SJCRH30 (cell line): ENCODE measurements around the gene APOBEC3F. TPM values are rescaled to one million over a fixed set of nuclear protein-coding genes. Genes with fewer than 3 reads are reported as not detected.
A peak's percentile ranks its signal among the peaks of the same experiment; 100 is the strongest.
"Not testable (repeated sequence)": the region's sequence is repeated elsewhere in the genome, so short reads cannot be mapped to it uniquely, and the experiment has no call there.

Source experiments
- DNase-seq, 2 experiments: peaks; one replicate each; pipeline ENCODE4 v3.0.0-alpha.2; 2015 to 2020
- H3K27ac ChIP-seq: fragments of 250-450 bp; sonication (Bioruptor Pico); 2 replicates; pipeline ENCODE4 v1.5.1; 2020; ENCODE audit warnings: mild to moderate bottlenecking, moderate library complexity
- H3K27me3 ChIP-seq: fragments of 250-450 bp; sonication (Bioruptor Pico); 2 replicates; pipeline ENCODE4 v1.5.1; 2020; ENCODE audit warnings: mild to moderate bottlenecking, moderate library complexity
- H3K36me3 ChIP-seq: fragments of 250-450 bp; sonication (Bioruptor Pico); 2 replicates; pipeline ENCODE4 v1.5.1; 2020; ENCODE audit warnings: mild to moderate bottlenecking, moderate library complexity
- H3K4me1 ChIP-seq: fragments of 250-450 bp; sonication (Bioruptor Pico); 2 replicates; pipeline ENCODE4 v1.5.1; 2020; ENCODE audit warnings: mild to moderate bottlenecking, moderate library complexity
- H3K4me3 ChIP-seq: fragments of 250-450 bp; sonication (Bioruptor Pico); 2 replicates; pipeline ENCODE4 v1.5.1; 2020; ENCODE audit warnings: mild to moderate bottlenecking, moderate library complexity
- H3K9me3 ChIP-seq: fragments of 250-450 bp; sonication (Bioruptor Pico); replicated peaks from 2 replicates; pipeline ENCODE4 v1.5.1; 2020; ENCODE audit warnings: mild to moderate bottlenecking, moderate library complexity
- total RNA-seq: library from RNA; depleted of rRNA; stranded (reverse); fragments of >200 nt; shearing (Covaris generic); gene quantifications from 2 replicates; pipeline ENCODE4 v1.2.3, GENCODE V29; 2014; rRNA removed

Gene APOBEC3F
- total RNA-seq: not detected in 2 replicates

DNA sequence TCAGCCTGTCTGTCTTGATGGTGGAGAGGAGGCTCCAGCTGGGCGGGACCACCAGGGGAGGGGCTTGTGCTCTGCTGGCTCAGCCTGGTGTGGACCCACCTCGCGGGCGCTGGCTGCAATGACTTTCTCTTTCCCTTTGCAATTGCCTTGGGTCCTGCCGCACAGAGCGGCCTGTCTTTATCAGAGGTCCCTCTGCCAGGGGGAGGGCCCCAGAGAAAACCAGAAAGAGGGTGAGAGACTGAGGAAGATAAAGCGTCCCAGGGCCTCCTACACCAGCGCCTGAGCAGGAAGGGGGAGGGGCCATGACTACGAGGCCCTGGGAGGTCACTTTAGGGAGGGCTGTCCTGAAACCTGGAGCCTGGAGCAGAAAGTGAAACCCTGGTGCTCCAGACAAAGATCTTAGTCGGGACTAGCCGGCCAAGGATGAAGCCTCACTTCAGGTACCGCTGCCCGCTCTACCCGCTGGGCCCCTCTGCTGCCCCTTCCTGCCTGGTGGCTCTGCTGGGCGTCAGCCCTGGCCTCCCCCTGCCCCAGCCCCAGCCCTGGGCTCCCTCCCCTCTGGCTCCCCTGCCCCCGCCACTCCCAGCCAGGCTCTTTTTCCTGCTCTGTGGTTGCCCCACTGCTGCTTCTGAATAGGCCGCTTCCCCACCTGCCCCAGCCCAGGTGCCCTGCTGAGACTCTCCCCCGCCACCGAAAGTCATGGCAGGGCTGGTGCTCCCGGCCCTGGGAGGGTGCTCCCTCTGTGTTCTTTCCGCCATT lies at the start of gene APOBEC3F:
APOBEC3F (plus strand) TSS at position 327 of the 759 bp plus-strand sequence; CDS start at position 424, 97 bp downstream.
- not testable (repeated sequence) for H3K36me3 ChIP-seq, H3K27me3 ChIP-seq, DNase-seq, H3K9me3 ChIP-seq, H3K4me1 ChIP-seq, H3K27ac ChIP-seq
- peak within 1 kb of the TSS; percentile 31 for H3K4me3 ChIP-seq

DNA sequence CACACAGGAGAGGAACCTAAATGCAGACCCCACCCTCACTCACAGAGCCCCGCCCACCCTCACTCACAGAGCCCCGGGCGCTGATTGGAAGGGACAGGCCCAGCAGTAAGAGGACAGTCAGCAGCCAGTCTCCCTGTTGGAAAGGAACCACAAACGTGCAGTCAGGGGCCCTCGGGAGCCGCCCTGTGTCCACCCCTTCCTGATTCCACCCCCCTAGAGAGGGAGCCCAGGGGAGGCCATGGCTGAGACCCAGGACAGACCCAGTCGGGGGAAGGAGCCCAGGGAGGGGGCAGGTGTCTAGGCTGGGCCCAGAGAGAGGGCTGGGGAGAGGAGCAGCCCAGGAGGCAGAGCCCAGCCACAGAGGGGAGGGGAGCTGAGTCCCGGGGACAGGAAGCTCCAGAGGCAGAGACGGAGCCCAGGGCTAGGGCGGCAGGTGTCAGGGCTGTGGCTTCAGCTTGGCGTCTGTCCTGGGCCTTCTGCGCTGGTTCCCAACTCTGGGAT lies 47.7 kb upstream of the APOBEC3F start:
- H3K4me1 ChIP-seq, H3K27ac ChIP-seq, H3K36me3 ChIP-seq, H3K9me3 ChIP-seq, H3K27me3 ChIP-seq, H3K4me3 ChIP-seq: not testable (repeated sequence)
- peak; percentile 17 to 33 for DNase-seq

DNA sequence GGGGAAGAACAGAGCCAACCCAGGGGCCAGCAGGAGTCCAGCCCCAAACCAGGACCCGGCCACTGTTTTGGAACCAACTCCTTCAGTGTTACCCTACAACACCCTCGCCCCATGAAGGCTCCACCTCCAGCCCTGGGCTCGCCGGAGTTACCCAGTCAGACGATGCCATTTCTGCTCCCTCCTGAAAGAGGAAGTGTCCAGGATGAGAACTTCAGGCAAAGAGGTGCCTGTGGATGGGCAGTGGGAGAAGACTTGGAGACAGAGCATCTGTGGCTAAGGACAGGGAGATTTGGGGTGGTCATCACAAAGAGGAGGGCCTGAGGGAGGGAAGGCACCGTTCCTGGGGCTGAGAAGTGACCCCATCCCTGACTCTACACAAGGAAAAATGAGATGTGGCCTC lies 44.6 kb upstream of the APOBEC3F start:
- Histone ChIP-seq H3K27me3 (no peaks in the 10 kb centered on the region; the same call in 1 of the 2 replicates), H3K9me3 (no peaks in the 10 kb centered on the region), H3K36me3 (no peaks in the 10 kb centered on the region), H3K4me3 (no peak overlapping the region), H3K4me1 (no peaks in the 10 kb centered on the region), H3K27ac (no peak overlapping the region)
- DNase-seq: no peak

DNA sequence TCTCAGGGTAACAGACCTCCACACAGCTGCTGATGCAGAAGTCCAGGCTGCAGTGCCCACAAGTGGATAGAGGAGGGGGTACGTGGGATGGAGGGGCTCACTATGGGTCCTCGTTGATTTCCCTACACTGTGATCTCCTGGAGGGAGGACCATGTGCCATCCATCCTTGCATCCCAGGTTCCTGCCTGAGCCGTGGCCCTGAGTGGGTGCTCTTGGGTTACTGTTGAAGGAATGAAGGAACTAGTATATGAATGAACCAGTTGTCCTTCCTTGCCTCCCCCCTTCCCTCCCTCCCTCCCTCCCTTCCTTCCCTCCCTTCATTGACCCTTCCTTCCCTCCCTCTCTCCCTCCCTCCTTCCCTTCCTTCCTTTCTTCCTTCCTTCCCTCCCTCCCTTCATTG lies 43.1 kb upstream of the APOBEC3F start:
- Histone ChIP-seq H3K9me3 (no peaks in the 10 kb centered on the region), H3K27me3 (no peaks in the 10 kb centered on the region; the same call in 1 of the 2 replicates), H3K4me1 (no peaks in the 10 kb centered on the region), H3K36me3 (no peaks in the 10 kb centered on the region), H3K4me3 (no peak overlapping the region), H3K27ac (no peak overlapping the region)
- no peak for DNase-seq

DNA sequence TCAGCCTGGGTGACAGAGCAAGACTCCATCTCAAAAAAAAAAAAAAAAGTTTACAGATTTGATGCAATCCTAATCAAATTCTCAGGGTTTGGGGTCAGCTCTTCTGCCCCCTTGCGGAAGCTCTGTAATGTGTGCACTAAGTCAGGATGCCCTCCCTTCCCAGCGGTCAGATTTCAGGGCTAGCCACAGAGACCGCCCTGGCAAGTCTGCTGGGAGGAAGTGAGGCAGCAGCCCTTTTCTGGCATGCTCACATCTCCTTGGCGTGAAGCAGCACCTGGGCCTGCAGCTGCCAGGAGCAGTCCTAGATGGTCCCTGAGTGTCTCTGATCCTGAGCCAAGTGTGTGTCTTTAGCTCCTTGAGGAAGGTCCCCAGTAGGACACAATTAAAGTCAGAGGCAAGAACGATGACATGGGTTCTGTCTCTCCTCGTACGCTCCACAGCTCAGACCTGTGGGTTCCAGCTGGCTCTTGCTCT lies 37.5 kb upstream of the APOBEC3F start:
- Histone ChIP-seq H3K4me3 (no peak overlapping the region), H3K27ac (no peak overlapping the region), H3K4me1 (peaks cover 3% of the 10 kb centered on the region; the same call in 1 of the 2 replicates), H3K27me3 (no peaks in the 10 kb centered on the region), H3K36me3 (no peaks in the 10 kb centered on the region), H3K9me3 (no peaks in the 10 kb centered on the region)
- peak; percentile 66 to 83 for DNase-seq

DNA sequence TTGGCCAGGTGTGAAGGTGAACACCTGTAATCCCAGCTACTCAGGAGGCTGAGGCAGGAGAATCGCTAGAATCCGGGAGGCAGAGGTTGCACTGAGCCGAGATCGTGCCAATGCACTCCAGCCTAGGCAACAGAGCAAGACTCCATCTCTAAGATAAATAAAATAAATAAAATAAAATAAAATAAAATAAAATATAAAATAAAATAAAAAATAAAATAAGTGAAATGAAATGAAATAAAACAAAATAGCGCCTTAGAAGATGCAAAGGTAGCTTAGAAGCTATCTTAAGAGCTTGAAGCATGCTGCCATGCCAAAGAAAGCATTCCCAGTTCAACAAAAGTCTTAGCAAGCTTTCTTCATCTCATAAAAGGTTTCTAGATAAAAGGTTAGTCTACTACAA lies 33.5 kb upstream of the APOBEC3F start:
- Histone ChIP-seq H3K9me3 (no peaks in the 10 kb centered on the region), H3K27ac (no peak overlapping the region), H3K4me3 (no peak overlapping the region), H3K36me3 (no peaks in the 10 kb centered on the region), H3K27me3 (no peaks in the 10 kb centered on the region), H3K4me1 (peaks cover 3% of the 10 kb centered on the region; the same call in 1 of the 2 replicates)
- DNase-seq: no peak

DNA sequence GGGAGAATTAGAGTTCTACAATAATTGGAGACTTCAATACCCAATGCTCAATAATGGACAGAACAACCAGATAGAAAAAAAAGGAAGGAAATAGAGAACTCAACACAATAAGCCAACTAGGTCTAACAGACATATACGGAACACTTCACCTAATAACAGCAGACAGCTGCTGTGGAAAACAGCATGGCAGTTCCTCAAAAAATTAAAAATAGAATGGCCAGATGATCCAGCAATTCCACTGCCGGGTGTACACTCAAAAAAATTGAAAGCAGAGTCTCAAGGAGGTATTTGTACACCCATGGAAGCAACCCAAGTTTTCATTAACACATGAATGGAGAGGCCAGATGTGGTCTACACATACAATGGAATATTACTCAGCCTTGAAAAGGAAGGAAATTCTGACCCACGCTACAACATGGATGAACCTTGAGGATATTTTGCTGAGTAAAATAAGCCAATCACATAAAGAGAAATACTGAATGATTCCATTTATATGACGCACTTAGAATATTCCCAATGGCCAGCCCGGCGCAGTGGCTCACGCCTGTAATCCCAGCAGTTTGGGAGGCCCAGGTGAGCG lies 32.3 kb upstream of the APOBEC3F start:
- not testable (repeated sequence) for H3K9me3 ChIP-seq, H3K4me3 ChIP-seq, H3K36me3 ChIP-seq, H3K4me1 ChIP-seq, H3K27ac ChIP-seq, DNase-seq, H3K27me3 ChIP-seq

DNA sequence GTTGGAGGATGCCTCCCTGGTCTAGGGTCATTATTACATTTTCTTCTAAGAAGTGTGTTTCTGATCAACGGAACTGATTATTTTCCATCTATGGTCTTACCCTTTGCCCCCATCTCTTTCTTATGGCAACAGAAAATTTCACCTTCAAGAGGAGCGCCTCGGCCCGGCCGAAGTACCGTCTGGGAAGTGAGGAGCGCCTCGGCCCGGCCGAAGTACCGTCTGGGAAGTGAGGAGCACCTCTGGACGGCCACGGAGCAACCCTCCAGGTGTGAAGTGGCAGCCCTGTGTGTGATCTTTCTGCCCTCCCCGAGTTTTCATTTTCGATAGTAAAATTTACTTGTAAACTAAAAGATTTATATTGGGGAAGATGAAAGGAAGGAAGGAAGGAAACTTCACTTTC lies 29.7 kb upstream of the APOBEC3F start:
- Histone ChIP-seq H3K36me3 (no peaks in the 10 kb centered on the region), H3K9me3 (no peaks in the 10 kb centered on the region)

DNA sequence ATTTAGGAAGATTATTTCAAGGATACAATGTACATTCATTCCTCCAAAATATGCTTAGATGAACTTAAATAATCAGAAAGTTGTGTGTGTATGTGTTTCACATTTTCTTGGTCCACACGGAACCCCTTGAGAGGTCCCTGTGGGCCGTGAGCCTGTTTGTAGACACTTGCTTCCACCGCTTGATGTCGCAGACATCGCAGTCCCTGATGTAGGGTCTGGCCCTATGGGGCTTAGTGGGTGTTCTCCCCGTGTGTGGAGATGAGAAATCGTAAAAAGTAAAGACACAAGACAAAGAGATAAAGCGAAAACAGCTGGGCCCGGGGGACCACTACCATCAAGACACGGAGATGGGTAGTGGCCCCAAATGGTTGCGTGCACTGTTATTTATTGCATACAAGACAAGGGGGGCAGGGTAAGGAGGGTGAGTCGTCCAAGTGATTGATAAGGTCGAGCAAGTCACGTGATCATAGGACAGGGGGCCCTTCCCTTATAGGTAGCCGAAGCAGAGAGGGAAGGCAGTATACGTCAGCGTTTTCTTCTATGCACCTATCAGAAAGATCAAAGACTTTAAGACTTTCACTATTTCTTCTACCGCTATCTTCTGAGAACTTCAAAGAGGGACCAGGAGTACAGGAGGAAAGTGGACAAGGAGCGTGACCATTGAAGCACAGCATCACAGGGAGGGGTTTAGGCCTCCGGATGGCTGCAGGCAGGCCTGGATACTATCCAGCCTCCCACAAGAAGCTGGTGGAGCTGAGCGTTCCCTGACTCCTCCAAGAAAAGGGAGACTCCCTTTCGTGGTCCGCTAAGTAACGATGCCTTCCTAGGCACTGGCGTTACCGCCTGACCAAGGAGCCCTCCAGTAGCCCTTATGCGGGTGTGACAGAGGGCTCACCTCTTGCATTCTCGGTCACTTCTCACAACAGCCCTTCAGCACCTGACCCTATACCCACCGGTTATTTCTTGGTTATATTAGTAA lies 27.8 kb upstream of the APOBEC3F start:
- Histone ChIP-seq H3K4me3 (no peak overlapping the region), H3K36me3 (no peaks in the 10 kb centered on the region), H3K27ac (no peak overlapping the region), H3K4me1 (no peaks in the 10 kb centered on the region), H3K27me3 (no peaks in the 10 kb centered on the region), H3K9me3 (no peaks in the 10 kb centered on the region)
- DNase-seq: no peak

More for the DNA sequence above, 29.7 kb upstream of the APOBEC3F start:
- no peaks in the 10 kb centered on the region for H3K27me3 ChIP-seq
- no peak for DNase-seq
- no peak overlapping the region for H3K4me3 ChIP-seq
- no peak overlapping the region for H3K27ac ChIP-seq
- no peaks in the 10 kb centered on the region for H3K4me1 ChIP-seq

DNA sequence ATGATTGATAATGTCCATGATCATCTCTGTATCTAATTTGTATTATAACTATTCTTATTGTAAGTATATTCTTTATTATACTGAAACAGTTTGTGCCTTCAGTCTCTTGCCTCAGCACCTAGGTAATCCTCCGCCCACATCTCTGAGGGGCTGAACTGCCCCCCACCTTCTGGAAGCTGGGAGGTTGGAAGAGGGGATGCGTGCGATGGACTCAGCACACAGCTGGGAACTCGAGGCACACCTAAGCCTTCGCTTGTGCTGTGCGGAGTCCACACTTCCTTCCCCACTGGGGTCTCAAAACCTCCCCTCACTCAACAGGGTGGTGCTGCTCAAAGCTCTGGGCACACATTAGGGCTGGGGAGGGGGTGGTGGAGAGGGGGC lies 27.1 kb upstream of the APOBEC3F start:
- not testable (repeated sequence) for H3K9me3 ChIP-seq, H3K36me3 ChIP-seq, DNase-seq, H3K4me3 ChIP-seq, H3K4me1 ChIP-seq, H3K27me3 ChIP-seq, H3K27ac ChIP-seq

DNA sequence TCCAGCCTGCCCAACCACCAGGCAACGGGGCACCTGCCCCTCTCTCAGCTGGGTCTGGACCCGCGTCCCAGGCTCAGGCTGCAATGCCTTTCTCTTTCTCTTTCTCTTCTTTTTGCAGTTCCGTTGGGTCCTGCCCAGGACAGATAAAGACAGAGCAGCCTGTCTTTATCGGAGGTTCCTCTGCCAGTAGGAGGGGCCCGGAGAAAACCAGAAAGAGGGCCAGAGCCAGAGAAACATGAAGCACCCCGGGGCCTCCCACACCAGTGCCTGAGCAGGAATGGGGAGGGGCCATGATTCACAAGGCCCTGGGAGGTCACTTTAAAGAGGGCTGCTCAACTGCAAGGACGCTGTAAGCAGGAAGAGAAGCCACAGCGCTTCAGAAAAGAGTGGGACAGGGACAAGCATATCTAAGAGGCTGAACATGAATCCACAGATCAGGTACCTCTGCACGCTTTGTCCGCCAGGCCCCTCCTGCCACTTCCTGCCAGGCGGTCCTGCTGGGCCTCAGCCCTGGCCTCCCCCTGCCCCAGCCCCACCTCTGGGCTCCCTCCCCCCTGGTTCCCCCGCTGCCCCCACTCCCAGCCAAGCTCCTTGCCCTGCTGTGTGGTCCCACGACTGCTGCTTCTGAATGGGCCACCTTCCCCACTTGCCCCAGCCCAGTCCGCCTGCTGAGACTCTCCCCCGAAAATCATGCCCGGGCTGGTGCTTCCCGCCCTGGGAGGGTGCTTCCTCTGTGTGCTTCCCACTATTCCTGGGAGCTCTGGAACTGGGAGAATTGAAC lies 26.5 kb upstream of the APOBEC3F start, which contains the start of gene APOBEC3C:
APOBEC3C (plus strand) TSS at position 316 of the 781 bp plus-strand sequence; CDS start at position 422, 106 bp downstream.
- Histone ChIP-seq H3K27ac (no peak within 1 kb of the TSS), H3K4me1 (no peaks in the 10 kb centered on the region)

DNA sequence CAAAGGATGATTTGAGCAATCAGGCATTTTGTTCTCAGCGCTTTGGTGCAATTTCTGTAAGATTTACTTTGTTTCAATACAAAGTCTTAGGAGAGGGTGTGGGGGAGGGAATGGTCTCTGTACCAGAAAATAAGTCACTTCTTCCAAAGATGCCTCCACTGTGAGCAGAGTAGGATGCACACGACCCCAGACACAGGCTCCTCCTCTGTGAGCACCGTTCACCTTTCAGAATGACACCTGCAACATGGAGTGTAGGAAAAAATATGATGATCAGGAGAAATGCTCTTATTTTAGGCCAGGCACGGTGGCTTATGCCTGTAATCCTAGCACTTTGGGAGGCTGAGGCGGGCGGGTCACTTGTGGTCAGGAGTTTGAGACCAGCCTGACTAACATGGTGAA lies 25.9 kb upstream of the APOBEC3F start:
- DNase-seq, H3K9me3 ChIP-seq, H3K36me3 ChIP-seq, H3K27ac ChIP-seq, H3K4me1 ChIP-seq, H3K27me3 ChIP-seq: not testable (repeated sequence)
- H3K4me3 ChIP-seq: peak overlapping the region; percentile 51

More for the DNA sequence above, 26.5 kb upstream of the APOBEC3F start, which contains the start of gene APOBEC3C:
- Histone ChIP-seq H3K9me3 (no peaks in the 10 kb centered on the region), H3K4me3 (peak within 1 kb of the TSS; percentile 51), H3K36me3 (no peaks in the 10 kb centered on the region), H3K27me3 (no peaks in the 10 kb centered on the region)
- DNase-seq: peak; percentile 60 to 69

DNA sequence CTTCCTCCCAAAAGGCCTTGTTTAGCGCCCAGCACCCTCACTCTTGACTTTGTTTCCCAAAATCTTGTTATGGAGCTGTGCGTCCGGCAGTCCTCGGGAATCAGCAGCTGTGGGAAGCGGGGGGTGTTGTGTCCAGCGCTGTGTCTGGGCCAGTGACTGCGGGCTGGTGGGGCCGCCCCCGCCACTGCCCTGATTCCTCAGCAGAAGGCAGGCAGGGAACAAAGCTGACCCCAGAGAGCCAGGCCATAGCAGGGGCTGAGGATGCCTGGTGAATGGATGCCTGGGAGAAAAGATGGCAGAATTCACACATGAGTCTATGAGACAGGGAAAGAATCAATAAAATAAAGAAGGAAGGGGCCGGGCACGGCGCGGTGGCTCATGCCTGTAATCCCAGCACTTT lies 24.1 kb upstream of the APOBEC3F start:
- H3K27me3 ChIP-seq: no peaks in the 10 kb centered on the region
- no peaks in the 10 kb centered on the region for H3K36me3 ChIP-seq
- H3K4me1 ChIP-seq: no peaks in the 10 kb centered on the region
- no peak overlapping the region for H3K27ac ChIP-seq
- H3K9me3 ChIP-seq: no peaks in the 10 kb centered on the region
- H3K4me3 ChIP-seq: no peak overlapping the region
- no peak for DNase-seq
